Panc1 (cell line): ENCODE results near the gene DRC3. TPM values are rescaled to one million over a fixed set of nuclear protein-coding genes. Genes with fewer than 3 reads are reported as not detected.

Source experiments
- ATAC-seq: fragments of 200-7000 bp; cut with Tn5 transposase; 2 replicates; pipeline ENCODE4 v1.9.1; 2020; ENCODE audit warnings: mild to moderate bottlenecking, moderate library complexity
- BruUV-seq: library from RNA; stranded (reverse); fragments of 400-500 nt; replicated peaks from 2 replicates; lab custom pipeline; 2021; lab: Mats Ljungman, UMichigan
- CTCF ChIA-PET: fragments of 300-600 bp; sonication (Branson Sonifier 250); formaldehyde crosslinking; loops from one replicate; lab custom pipeline; 2022; ENCODE audit warnings: antibody characterized with exemption; lab: Charles Lee
- POLR2A ChIA-PET: fragments of 300-600 bp; sonication (Branson Sonifier 250); formaldehyde crosslinking; loops from one replicate; lab custom pipeline; 2022; ENCODE audit warnings: antibody characterized with exemption; lab: Charles Lee
- DNase-seq: peaks from one replicate; pipeline ENCODE4 v3.0.0-alpha.2; 2010; ENCODE audit warnings: low read depth, low spot score
- H3K27ac ChIP-seq: 2 replicates; pipeline ENCODE4 v1.5.1; 2011; ENCODE audit warnings: mild to moderate bottlenecking, low read length, inconsistent platforms
- H3K27me3 ChIP-seq: fragments of 200-500 bp; sonication (Bioruptor generic); 2 replicates; pipeline ENCODE4 v1.6.0; 2014; ENCODE audit warnings: low read length, inconsistent platforms; ENCODE audit not compliant: control insufficient read depth, insufficient read depth
- H3K36me3 ChIP-seq: fragments of 200-500 bp; sonication (Bioruptor generic); 2 replicates; pipeline ENCODE4 v1.5.1; 2014; ENCODE audit warnings: inconsistent platforms, mild to moderate bottlenecking, low read length, moderate library complexity; ENCODE audit not compliant: control insufficient read depth, insufficient read depth
- H3K4me1 ChIP-seq: 2 replicates; pipeline ENCODE4 v1.5.1; 2011; ENCODE audit warnings: inconsistent platforms, mild to moderate bottlenecking, low read length, moderate library complexity; ENCODE audit not compliant: control insufficient read depth, insufficient read depth
- H3K4me3 ChIP-seq, 2 experiments: 2 replicates each; pipeline ENCODE4 v1.5.1; 2011 to 2012; ENCODE audit warnings: low read depth in 2 of 2, low read length in 2 of 2, mild to moderate bottlenecking in 2 of 2, inconsistent platforms in 1 of 2, moderate library complexity in 1 of 2
- H3K9me3 ChIP-seq: fragments of 200-500 bp; sonication (Bioruptor generic); 2 replicates; pipeline ENCODE4 v1.5.1; 2014; ENCODE audit warnings: low read depth, mild to moderate bottlenecking, inconsistent platforms, low read length, moderate library complexity; ENCODE audit not compliant: control insufficient read depth, insufficient read depth
- CTCF ChIP-seq: fragments of 450-650 bp; IDR thresholded peaks from 2 replicates; pipeline ENCODE4 v1.5.1; 2017; ENCODE audit warnings: mild to moderate bottlenecking
- POLR2AphosphoS5 ChIP-seq: IDR thresholded peaks from 2 replicates; pipeline ENCODE4 v1.6.1; 2012; ENCODE audit warnings: mild to moderate bottlenecking, low read depth, low read length, moderate library complexity
- SIN3A ChIP-seq: IDR thresholded peaks from 2 replicates; pipeline ENCODE4 v1.6.1; 2012; ENCODE audit warnings: low read depth, mild to moderate bottlenecking, low read length, moderate library complexity, borderline replicate concordance; ENCODE audit not compliant: insufficient read depth
- TCF7L2 ChIP-seq: IDR thresholded peaks from 2 replicates; pipeline ENCODE4 v1.6.1; 2011; ENCODE audit warnings: mild to moderate bottlenecking, low read depth, low read length, inconsistent platforms
- in situ Hi-C: cut with HindIII; loops from 2 replicates; pipeline ENCODE4 v1.10.0; 2016; ENCODE audit warnings: low sequenced_read_pairs, low pct_unique_long_range_greater_than_20kb
- intact Hi-C: fragments of 100-400 bp; cut with micrococcal nuclease; formaldehyde crosslinking; loops from one replicate; pipeline ENCODE4 v1.10.0; 2022; ENCODE audit not compliant: unreplicated experiment
- total RNA-seq: library from RNA; stranded (reverse); gene quantifications from one replicate; pipeline ENCODE4 v1.2.1, GENCODE V29; 2021; ENCODE audit not compliant: unreplicated experiment
- TF ChIP-seq, protein P1 (sequence below), 2 experiments: IDR thresholded peaks; 2 replicates each; pipeline ENCODE4 v1.6.1; 2011 to 2012; ENCODE audit warnings: low read depth in 2 of 2, control low read depth in 1 of 2, low read length in 1 of 2, mild to moderate bottlenecking in 1 of 2, moderate library complexity in 1 of 2; ENCODE audit not compliant: insufficient read depth in 1 of 2

Gene DRC3
- total RNA-seq, 1 experiment from 2014 or later = 3.6 TPM

GRCh38 chr17:17944743-17945142 is 27.9 kb upstream of the DRC3 start:
- intact Hi-C loops = no loop called here

DNA sequence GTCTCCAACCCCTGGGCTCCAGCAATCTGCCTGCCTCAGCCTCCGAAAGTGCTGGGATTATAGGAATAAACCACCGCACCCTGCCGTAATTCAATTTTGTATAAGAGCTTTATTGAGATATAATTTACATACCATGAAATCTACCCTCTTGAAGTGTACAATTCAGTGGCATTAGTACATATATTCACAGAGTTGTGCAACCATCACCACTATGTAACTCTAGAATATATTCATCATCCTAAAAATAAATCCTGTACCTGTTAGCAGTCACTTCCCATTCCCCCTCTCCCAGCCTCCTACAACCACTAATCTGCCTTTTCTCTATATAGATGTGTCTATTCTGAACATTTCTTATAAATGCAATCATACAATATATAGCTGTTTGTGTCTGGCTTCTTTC is 26.6 kb upstream of the DRC3 start:
- DNase-seq = no peak
- intact Hi-C loops = no loop called here
- CTCF ChIA-PET = no interaction called here
- Histone ChIP-seq H3K4me3 (no peak overlapping the region), H3K27me3 (no peaks in the 10 kb centered on the region), H3K9me3 (no peaks in the 10 kb centered on the region), H3K27ac (no peak overlapping the region), H3K36me3 (no peaks in the 10 kb centered on the region), H3K4me1 (peaks cover 66% of the 10 kb centered on the region)
- in situ Hi-C loops = no loop called here
- TF ChIP-seq SIN3A (no peak), POLR2AphosphoS5 (no peak), CTCF (no peak), TCF7L2 (no peak)
- TF ChIP-seq, protein P1, sequence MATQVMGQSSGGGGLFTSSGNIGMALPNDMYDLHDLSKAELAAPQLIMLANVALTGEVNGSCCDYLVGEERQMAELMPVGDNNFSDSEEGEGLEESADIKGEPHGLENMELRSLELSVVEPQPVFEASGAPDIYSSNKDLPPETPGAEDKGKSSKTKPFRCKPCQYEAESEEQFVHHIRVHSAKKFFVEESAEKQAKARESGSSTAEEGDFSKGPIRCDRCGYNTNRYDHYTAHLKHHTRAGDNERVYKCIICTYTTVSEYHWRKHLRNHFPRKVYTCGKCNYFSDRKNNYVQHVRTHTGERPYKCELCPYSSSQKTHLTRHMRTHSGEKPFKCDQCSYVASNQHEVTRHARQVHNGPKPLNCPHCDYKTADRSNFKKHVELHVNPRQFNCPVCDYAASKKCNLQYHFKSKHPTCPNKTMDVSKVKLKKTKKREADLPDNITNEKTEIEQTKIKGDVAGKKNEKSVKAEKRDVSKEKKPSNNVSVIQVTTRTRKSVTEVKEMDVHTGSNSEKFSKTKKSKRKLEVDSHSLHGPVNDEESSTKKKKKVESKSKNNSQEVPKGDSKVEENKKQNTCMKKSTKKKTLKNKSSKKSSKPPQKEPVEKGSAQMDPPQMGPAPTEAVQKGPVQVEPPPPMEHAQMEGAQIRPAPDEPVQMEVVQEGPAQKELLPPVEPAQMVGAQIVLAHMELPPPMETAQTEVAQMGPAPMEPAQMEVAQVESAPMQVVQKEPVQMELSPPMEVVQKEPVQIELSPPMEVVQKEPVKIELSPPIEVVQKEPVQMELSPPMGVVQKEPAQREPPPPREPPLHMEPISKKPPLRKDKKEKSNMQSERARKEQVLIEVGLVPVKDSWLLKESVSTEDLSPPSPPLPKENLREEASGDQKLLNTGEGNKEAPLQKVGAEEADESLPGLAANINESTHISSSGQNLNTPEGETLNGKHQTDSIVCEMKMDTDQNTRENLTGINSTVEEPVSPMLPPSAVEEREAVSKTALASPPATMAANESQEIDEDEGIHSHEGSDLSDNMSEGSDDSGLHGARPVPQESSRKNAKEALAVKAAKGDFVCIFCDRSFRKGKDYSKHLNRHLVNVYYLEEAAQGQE (IDR thresholded peaks at IDR 0.05; ENCODE audit: insufficient read depth in 1 of 2, low read depth in 2 of 2, low read length in 1 of 2) = no peak
- BruUV-seq = no TSS peak
- POLR2A ChIA-PET = no interaction called here
- no peak for ATAC-seq

More at GRCh38 chr17:17944743-17945142, 27.9 kb upstream of the DRC3 start:
- ATAC-seq (no peak), DNase-seq (no peak)
- Histone ChIP-seq H3K4me1 (peaks cover 76% of the 10 kb centered on the region), H3K27ac (peak overlapping the region; percentile 84), H3K9me3 (no peaks in the 10 kb centered on the region), H3K27me3 (no peaks in the 10 kb centered on the region), H3K36me3 (no peaks in the 10 kb centered on the region; the same call in 1 of the 2 replicates), H3K4me3 (no peak overlapping the region)
- in situ Hi-C loops = no loop called here
- CTCF ChIA-PET = no interaction called here
- POLR2A ChIA-PET = interaction anchor here (0.7 to 1.0 kb wide), 3 partner anchors 10 to 56 kb away, joined by 3 to 7 read pairs (median 3); partner anchors contain the start of genes DRC3 and TOM1L2
- TF ChIP-seq TCF7L2 = no peak
- TF ChIP-seq, protein P1 (IDR thresholded peaks at IDR 0.05; ENCODE audit: insufficient read depth in 1 of 2, low read depth in 2 of 2, low read length in 1 of 2) = no peak
- TF ChIP-seq CTCF = no peak
- no peak for TF ChIP-seq SIN3A
- no peak for TF ChIP-seq POLR2AphosphoS5
- no TSS peak for BruUV-seq
